Measurements from ENCODE around the gene ACOT7.

Gene ACOT7

GRCh38 chr1:6425658-6426057, 32.1 kb upstream of the ACOT7 start:
- Histone ChIP-seq H3K4me1 (ENCODE audit: insufficient read depth, low read length, poor library complexity, severe bottlenecking) (no peaks in the 10 kb centered on the region), H3K36me3 (ENCODE audit: insufficient read depth, low read length) (no peaks in the 10 kb centered on the region), H3F3A (ENCODE audit: low read depth) (no peaks in the 10 kb centered on the region), H3K9me2 (replicated peaks; ENCODE audit: low read depth, low read length) (no peaks in the 10 kb centered on the region), H3K9me3 (ENCODE audit: insufficient read depth, low read depth, low read length) (no peaks in the 10 kb centered on the region), H3K4me3 (ENCODE audit: low read length, poor library complexity, severe bottlenecking) (no peak overlapping the region), H3K9ac (ENCODE audit: low read depth, low read length, poor library complexity, severe bottlenecking) (no peak overlapping the region), H2AFZ (ENCODE audit: low read length) (no peak overlapping the region), H3K79me2 (ENCODE audit: insufficient read depth, low read length) (no peaks in the 10 kb centered on the region), H3K4me2 (ENCODE audit: low read depth, low read length, poor library complexity, severe bottlenecking) (no peak overlapping the region), H4K20me1 (ENCODE audit: insufficient read depth, low read length, poor library complexity, severe bottlenecking) (no peaks in the 10 kb centered on the region), H3K27me3 (ENCODE audit: insufficient read depth, low read length, poor library complexity, severe bottlenecking) (no peaks in the 10 kb centered on the region)
- no peak for TF ChIP-seq CTCF (conservative IDR thresholded peaks at IDR 0.05; ENCODE audit: low read length)
- TF ChIP-seq EZH2phosphoT487 (IDR thresholded peaks at IDR 0.05; ENCODE audit: borderline replicate concordance) = no peak

- no peaks in the 10 kb centered on the region for H4K20me1 ChIP-seq (ENCODE audit: insufficient read depth, low read length, poor library complexity, severe bottlenecking)
- TF ChIP-seq EZH2phosphoT487 (IDR thresholded peaks at IDR 0.05; ENCODE audit: borderline replicate concordance) = no peak
- no peak for TF ChIP-seq CTCF (conservative IDR thresholded peaks at IDR 0.05; ENCODE audit: low read length)
- H3K9ac ChIP-seq (ENCODE audit: low read depth, low read length, poor library complexity, severe bottlenecking) = no peak within 1 kb of the TSS
- H3K9me2 ChIP-seq (replicated peaks; ENCODE audit: low read depth, low read length) = no peaks in the 10 kb centered on the region
- H3K36me3 ChIP-seq (ENCODE audit: insufficient read depth, low read length) = no peaks in the 10 kb centered on the region
- H3K4me2 ChIP-seq (ENCODE audit: low read depth, low read length, poor library complexity, severe bottlenecking) = no peak within 1 kb of the TSS
- H2AFZ ChIP-seq (ENCODE audit: low read length) = peak within 1 kb of the TSS; percentile 57; the same call in 1 of the 2 replicates
- H3K4me3 ChIP-seq (ENCODE audit: low read length, poor library complexity, severe bottlenecking) = no peak within 1 kb of the TSS
- H3F3A ChIP-seq (ENCODE audit: low read depth) = no peaks in the 10 kb centered on the region
- no peaks in the 10 kb centered on the region for H3K4me1 ChIP-seq (ENCODE audit: insufficient read depth, low read length, poor library complexity, severe bottlenecking)
- no peaks in the 10 kb centered on the region for H3K79me2 ChIP-seq (ENCODE audit: insufficient read depth, low read length)
- H3K9me3 ChIP-seq (ENCODE audit: insufficient read depth, low read depth, low read length) = no peaks in the 10 kb centered on the region
- no peaks in the 10 kb centered on the region for H3K27me3 ChIP-seq (ENCODE audit: insufficient read depth, low read length, poor library complexity, severe bottlenecking)
Measured at GRCh38 chr1:6424619-6425593, 31.3 kb upstream of the ACOT7 start, which contains the start of gene ESPN. Gene ESPN (plus strand): TSS chr1:6424776. CDS start chr1:6424956, 180 bp downstream.

- Histone ChIP-seq H3K36me3 (ENCODE audit: insufficient read depth, low read length) (no peaks in the 10 kb centered on the region), H3K9me2 (replicated peaks; ENCODE audit: low read depth, low read length) (no peaks in the 10 kb centered on the region), H3K9me3 (ENCODE audit: insufficient read depth, low read depth, low read length) (no peaks in the 10 kb centered on the region), H3K4me3 (ENCODE audit: low read length, poor library complexity, severe bottlenecking) (no peak overlapping the region), H3K9ac (ENCODE audit: low read depth, low read length, poor library complexity, severe bottlenecking) (no peak overlapping the region), H3K4me2 (ENCODE audit: low read depth, low read length, poor library complexity, severe bottlenecking) (no peak overlapping the region), H3K27me3 (ENCODE audit: insufficient read depth, low read length, poor library complexity, severe bottlenecking) (no peaks in the 10 kb centered on the region), H4K20me1 (ENCODE audit: insufficient read depth, low read length, poor library complexity, severe bottlenecking) (no peaks in the 10 kb centered on the region), H3K4me1 (ENCODE audit: insufficient read depth, low read length, poor library complexity, severe bottlenecking) (no peaks in the 10 kb centered on the region), H3K79me2 (ENCODE audit: insufficient read depth, low read length) (no peaks in the 10 kb centered on the region), H3F3A (ENCODE audit: low read depth) (no peaks in the 10 kb centered on the region), H2AFZ (ENCODE audit: low read length) (peak overlapping the region; percentile 57; the same call in 1 of the 2 replicates)
- no peak for TF ChIP-seq CTCF (conservative IDR thresholded peaks at IDR 0.05; ENCODE audit: low read length)
- no peak for TF ChIP-seq EZH2phosphoT487 (IDR thresholded peaks at IDR 0.05; ENCODE audit: borderline replicate concordance)
Measured at GRCh38 chr1:6424000-6424565, 30.5 kb upstream of the ACOT7 start.

Data from Loucy (cell line).